ENCODE results near the gene SPTBN4.
A peak's percentile ranks its signal among the peaks of the same experiment; 100 is the strongest.
"Not testable (repeated sequence)": the region's sequence is repeated elsewhere in the genome, so short reads cannot be mapped to it uniquely, and the experiment has no call there.

Gene SPTBN4

GRCh38 chr19:40425450-40426287 is 41.1 kb upstream of the SPTBN4 start, which contains the start of gene SERTAD1:
Gene SERTAD1 (minus strand): TSS chr19:40425992. CDS start chr19:40423546, 2,446 bp downstream.
- peak within 1 kb of the TSS; percentile 89 for H3K4me3 ChIP-seq (ENCODE audit: low read depth, low read length)
- in situ Hi-C loops (cut with HindIII; ENCODE audit: low sequenced_read_pairs), result no loop called here
- peak; percentile 66 for TF ChIP-seq CTCF (IDR thresholded peaks at IDR 0.05; ENCODE audit: low read depth, low read length, missing control alignments)
- peak; percentile 98 for DNase-seq (ENCODE audit: low read depth)

GRCh38 chr19:40428197-40428596 is 38.6 kb upstream of the SPTBN4 start:
- in situ Hi-C loops (cut with HindIII; ENCODE audit: low sequenced_read_pairs); DNase-seq (ENCODE audit: low read depth): not testable (repeated sequence)

GRCh38 chr19:40430242-40430641 is 36.6 kb upstream of the SPTBN4 start:
- in situ Hi-C loops (cut with HindIII; ENCODE audit: low sequenced_read_pairs); DNase-seq (ENCODE audit: low read depth); H3K4me3 ChIP-seq (ENCODE audit: low read depth, low read length): not testable (repeated sequence)

More at GRCh38 chr19:40428197-40428596, 38.6 kb upstream of the SPTBN4 start:
- not testable (repeated sequence) for H3K4me3 ChIP-seq (ENCODE audit: low read depth, low read length)

GRCh38 chr19:40431698-40432097 is 35.1 kb upstream of the SPTBN4 start:
- H3K4me3 ChIP-seq (ENCODE audit: low read depth, low read length), result no peak overlapping the region
- in situ Hi-C loops (cut with HindIII; ENCODE audit: low sequenced_read_pairs), result no loop called here
- TF ChIP-seq CTCF (IDR thresholded peaks at IDR 0.05; ENCODE audit: low read depth, low read length, missing control alignments), result no peak
- no peak for DNase-seq (ENCODE audit: low read depth)

GRCh38 chr19:40432760-40433159 is 34.0 kb upstream of the SPTBN4 start:
- in situ Hi-C loops (cut with HindIII; ENCODE audit: low sequenced_read_pairs); DNase-seq (ENCODE audit: low read depth): not testable (repeated sequence)
- peak overlapping the region; percentile 40 for H3K4me3 ChIP-seq (ENCODE audit: low read depth, low read length)

- DNase-seq (ENCODE audit: low read depth), result peak; percentile 65
- TF ChIP-seq CTCF (IDR thresholded peaks at IDR 0.05; ENCODE audit: low read depth, low read length, missing control alignments), result no peak
- in situ Hi-C loops (cut with HindIII; ENCODE audit: low sequenced_read_pairs), result no loop called here
- H3K4me3 ChIP-seq (ENCODE audit: low read depth, low read length), result peak overlapping the region; percentile 40
These were observed 33.2 kb upstream of the SPTBN4 start for GRCh38 chr19:40433391-40434216.

- TF ChIP-seq CTCF (IDR thresholded peaks at IDR 0.05; ENCODE audit: low read depth, low read length, missing control alignments), result no peak
- in situ Hi-C loops (cut with HindIII; ENCODE audit: low sequenced_read_pairs), result no loop called here
- no peak overlapping the region for H3K4me3 ChIP-seq (ENCODE audit: low read depth, low read length)
- DNase-seq (ENCODE audit: low read depth), result no peak
These were observed 28.5 kb upstream of the SPTBN4 start for GRCh38 chr19:40438284-40438683.

All from astrocyte of the cerebellum (primary cell).